HEK293 (cell line): ENCODE results near the gene MED13L.

Experiments
- EGR2 ChIP-seq: fragments of 450-650 bp; formaldehyde crosslinking; IDR thresholded peaks from 2 replicates; pipeline ENCODE4 v1.5.1; 2016; ENCODE audit warnings: low read depth, missing biosample characterization, missing genetic modification characterization
- REST ChIP-seq: fragments of 450-650 bp; formaldehyde crosslinking; IDR thresholded peaks from 2 replicates; pipeline ENCODE4 v1.5.1; 2016; ENCODE audit warnings: missing biosample characterization, missing genetic modification characterization
- ZBTB1 ChIP-seq: fragments of 450-650 bp; formaldehyde crosslinking; IDR thresholded peaks from 2 replicates; pipeline ENCODE4 v1.5.1; 2016; ENCODE audit warnings: missing biosample characterization, missing genetic modification characterization
- ZBTB10 ChIP-seq: fragments of 450-650 bp; formaldehyde crosslinking; IDR thresholded peaks from 2 replicates; pipeline ENCODE4 v1.5.1; 2016; ENCODE audit warnings: missing biosample characterization, missing genetic modification characterization
- ZBTB20 ChIP-seq: fragments of 450-650 bp; formaldehyde crosslinking; IDR thresholded peaks from 2 replicates; pipeline ENCODE4 v1.5.1; 2016; ENCODE audit warnings: missing biosample characterization, missing genetic modification characterization
- ZBTB8A ChIP-seq: fragments of 450-650 bp; formaldehyde crosslinking; IDR thresholded peaks from 2 replicates; pipeline ENCODE4 v1.5.1; 2016; ENCODE audit warnings: missing biosample characterization, missing genetic modification characterization
- ZNF112 ChIP-seq: fragments of 450-650 bp; formaldehyde crosslinking; IDR thresholded peaks from 2 replicates; pipeline ENCODE4 v1.5.0; 2017; ENCODE audit warnings: missing biosample characterization, missing genetic modification characterization
- ZNF146 ChIP-seq: fragments of 450-650 bp; formaldehyde crosslinking; IDR thresholded peaks from 2 replicates; pipeline ENCODE4 v1.5.1; 2016; ENCODE audit warnings: missing biosample characterization, missing genetic modification characterization
- ZNF792 ChIP-seq: fragments of 450-650 bp; formaldehyde crosslinking; IDR thresholded peaks from 2 replicates; pipeline ENCODE4 v1.5.1; 2016; ENCODE audit warnings: missing biosample characterization, missing genetic modification characterization
- ZNF843 ChIP-seq: fragments of 450-650 bp; formaldehyde crosslinking; IDR thresholded peaks from 2 replicates; pipeline ENCODE4 v1.5.1; 2016; ENCODE audit warnings: missing biosample characterization, missing genetic modification characterization
- ZSCAN16 ChIP-seq: fragments of 450-650 bp; formaldehyde crosslinking; IDR thresholded peaks from 2 replicates; pipeline ENCODE4 v1.5.1; 2016; ENCODE audit warnings: missing biosample characterization, missing genetic modification characterization
- ZSCAN30 ChIP-seq: fragments of 450-650 bp; IDR thresholded peaks from 2 replicates; pipeline ENCODE4 v1.5.1; 2018; ENCODE audit warnings: missing biosample characterization, mild to moderate bottlenecking, missing genetic modification characterization, moderate library complexity
- TF ChIP-seq, protein P1 (sequence below): fragments of 450-650 bp; formaldehyde crosslinking; IDR thresholded peaks from 2 replicates; pipeline ENCODE4 v1.5.1; 2016; ENCODE audit warnings: missing biosample characterization, missing genetic modification characterization
- TF ChIP-seq, protein P2 (sequence below): fragments of 450-650 bp; formaldehyde crosslinking; IDR thresholded peaks from 2 replicates; pipeline ENCODE4 v1.5.1; 2016; ENCODE audit warnings: missing biosample characterization, missing genetic modification characterization

GRCh38 chr12:116160883-116161458 lies 116.5 kb downstream of the MED13L start:
- TF ChIP-seq ZBTB10 (tag by site-specific recombination) (no peak), REST (no peak), ZNF843 (tag by site-specific recombination) (no peak), ZNF112 (tag by site-specific recombination) (no peak), ZSCAN30 (tag by site-specific recombination) (no peak), ZBTB1 (tag by site-specific recombination) (no peak), EGR2 (tag by site-specific recombination) (no peak), ZNF792 (tag by site-specific recombination) (no peak), ZBTB8A (tag by site-specific recombination) (no peak), ZSCAN16 (tag by site-specific recombination) (no peak), ZNF146 (tag by site-specific recombination) (no peak), ZBTB20 (tag by site-specific recombination) (no peak)
- TF ChIP-seq, protein P1, sequence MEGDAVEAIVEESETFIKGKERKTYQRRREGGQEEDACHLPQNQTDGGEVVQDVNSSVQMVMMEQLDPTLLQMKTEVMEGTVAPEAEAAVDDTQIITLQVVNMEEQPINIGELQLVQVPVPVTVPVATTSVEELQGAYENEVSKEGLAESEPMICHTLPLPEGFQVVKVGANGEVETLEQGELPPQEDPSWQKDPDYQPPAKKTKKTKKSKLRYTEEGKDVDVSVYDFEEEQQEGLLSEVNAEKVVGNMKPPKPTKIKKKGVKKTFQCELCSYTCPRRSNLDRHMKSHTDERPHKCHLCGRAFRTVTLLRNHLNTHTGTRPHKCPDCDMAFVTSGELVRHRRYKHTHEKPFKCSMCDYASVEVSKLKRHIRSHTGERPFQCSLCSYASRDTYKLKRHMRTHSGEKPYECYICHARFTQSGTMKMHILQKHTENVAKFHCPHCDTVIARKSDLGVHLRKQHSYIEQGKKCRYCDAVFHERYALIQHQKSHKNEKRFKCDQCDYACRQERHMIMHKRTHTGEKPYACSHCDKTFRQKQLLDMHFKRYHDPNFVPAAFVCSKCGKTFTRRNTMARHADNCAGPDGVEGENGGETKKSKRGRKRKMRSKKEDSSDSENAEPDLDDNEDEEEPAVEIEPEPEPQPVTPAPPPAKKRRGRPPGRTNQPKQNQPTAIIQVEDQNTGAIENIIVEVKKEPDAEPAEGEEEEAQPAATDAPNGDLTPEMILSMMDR, result no peak
- TF ChIP-seq, protein P2, sequence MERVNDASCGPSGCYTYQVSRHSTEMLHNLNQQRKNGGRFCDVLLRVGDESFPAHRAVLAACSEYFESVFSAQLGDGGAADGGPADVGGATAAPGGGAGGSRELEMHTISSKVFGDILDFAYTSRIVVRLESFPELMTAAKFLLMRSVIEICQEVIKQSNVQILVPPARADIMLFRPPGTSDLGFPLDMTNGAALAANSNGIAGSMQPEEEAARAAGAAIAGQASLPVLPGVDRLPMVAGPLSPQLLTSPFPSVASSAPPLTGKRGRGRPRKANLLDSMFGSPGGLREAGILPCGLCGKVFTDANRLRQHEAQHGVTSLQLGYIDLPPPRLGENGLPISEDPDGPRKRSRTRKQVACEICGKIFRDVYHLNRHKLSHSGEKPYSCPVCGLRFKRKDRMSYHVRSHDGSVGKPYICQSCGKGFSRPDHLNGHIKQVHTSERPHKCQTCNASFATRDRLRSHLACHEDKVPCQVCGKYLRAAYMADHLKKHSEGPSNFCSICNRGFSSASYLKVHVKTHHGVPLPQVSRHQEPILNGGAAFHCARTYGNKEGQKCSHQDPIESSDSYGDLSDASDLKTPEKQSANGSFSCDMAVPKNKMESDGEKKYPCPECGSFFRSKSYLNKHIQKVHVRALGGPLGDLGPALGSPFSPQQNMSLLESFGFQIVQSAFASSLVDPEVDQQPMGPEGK (tag by site-specific recombination), result no peak
